ENCODE measurements around the gene MFSD6L.

MFSD6L gene

GRCh38 chr17:8781776-8782175 lies 17.4 kb downstream of the MFSD6L start:
- DNase-seq (ENCODE audit: low read depth) = no peak
- H3K4me3 ChIP-seq (replicated peaks; ENCODE audit: low read depth, low read length) = no peak overlapping the region
- TF ChIP-seq CTCF (IDR thresholded peaks at IDR 0.05; ENCODE audit: low read length, missing control alignments) = no peak

GRCh38 chr17:8776881-8777280 lies 22.3 kb downstream of the MFSD6L start:
- DNase-seq (ENCODE audit: low read depth) = no peak
- no peak overlapping the region for H3K4me3 ChIP-seq (replicated peaks; ENCODE audit: low read depth, low read length)
- no peak for TF ChIP-seq CTCF (IDR thresholded peaks at IDR 0.05; ENCODE audit: low read length, missing control alignments)

- H3K4me3 ChIP-seq (replicated peaks; ENCODE audit: low read depth, low read length) = no peak overlapping the region
- no peak for DNase-seq (ENCODE audit: low read depth)
- no peak for TF ChIP-seq CTCF (IDR thresholded peaks at IDR 0.05; ENCODE audit: low read length, missing control alignments)
Observed at GRCh38 chr17:8776248-8776647, 22.9 kb downstream of the MFSD6L start.

- TF ChIP-seq CTCF (IDR thresholded peaks at IDR 0.05; ENCODE audit: low read length, missing control alignments) = no peak
- no peak for DNase-seq (ENCODE audit: low read depth)
- H3K4me3 ChIP-seq (replicated peaks; ENCODE audit: low read depth, low read length) = no peak overlapping the region
Observed at GRCh38 chr17:8766731-8767130, 32.4 kb downstream of the MFSD6L start.

GRCh38 chr17:8762012-8762411 lies 37.2 kb downstream of the MFSD6L start:
- TF ChIP-seq CTCF (IDR thresholded peaks at IDR 0.05; ENCODE audit: low read length, missing control alignments) = no peak
- H3K4me3 ChIP-seq (replicated peaks; ENCODE audit: low read depth, low read length) = no peak overlapping the region
- DNase-seq (ENCODE audit: low read depth) = no peak

- DNase-seq (ENCODE audit: low read depth) = no peak
- TF ChIP-seq CTCF (IDR thresholded peaks at IDR 0.05; ENCODE audit: low read length, missing control alignments) = no peak
- no peak within 1 kb of the TSS for H3K4me3 ChIP-seq (replicated peaks; ENCODE audit: low read depth, low read length)
Observed at GRCh38 chr17:8758137-8758596, 41.0 kb downstream of the MFSD6L start, which contains the start of gene SPDYE4. Gene SPDYE4, minus strand, starts transcription at chr17:8758546. Its CDS starts 164 bp downstream, at chr17:8758382.

- DNase-seq (ENCODE audit: low read depth) = no peak
- H3K4me3 ChIP-seq (replicated peaks; ENCODE audit: low read depth, low read length) = no peak overlapping the region
- no peak for TF ChIP-seq CTCF (IDR thresholded peaks at IDR 0.05; ENCODE audit: low read length, missing control alignments)
Observed at GRCh38 chr17:8757189-8757588, 42.0 kb downstream of the MFSD6L start.
